Testis (tissue), 3 donors: ENCODE data around the gene DUOXA1. TPM values are rescaled to one million over a fixed set of nuclear protein-coding genes. Genes with fewer than 3 reads are reported as not detected.
A peak's percentile ranks its signal among the peaks of the same experiment; 100 is the strongest.

Experiments
- DNase-seq: peaks from one replicate; pipeline ENCODE4 v3.0.0-alpha.2; 2019
- H3K27ac ChIP-seq, 2 donors: fragments of 200-600 bp; sonication (generic); one replicate each; pipeline ENCODE4 v1.5.1; 2019
- H3K27me3 ChIP-seq: fragments of 200-600 bp; sonication (generic); one replicate; pipeline ENCODE4 v1.5.1; 2019
- H3K36me3 ChIP-seq: fragments of 200-600 bp; sonication (generic); one replicate; pipeline ENCODE4 v1.5.1; 2017; ENCODE audit warnings: low read depth; ENCODE audit errors: missing control alignments
- H3K4me1 ChIP-seq: fragments of 200-600 bp; sonication (generic); one replicate; pipeline ENCODE4 v1.5.1; 2019
- H3K4me3 ChIP-seq, 2 donors: fragments of 200-600 bp; sonication (generic); one replicate each; pipeline ENCODE4 v1.5.1; 2017 to 2019
- H3K9me3 ChIP-seq: fragments of 200-600 bp; sonication (generic); one replicate; pipeline ENCODE4 v1.5.1; 2017
- POLR2A ChIP-seq: fragments of 450-650 bp; IDR thresholded peaks from one replicate; pipeline ENCODE4 v1.6.1; 2017; ENCODE audit warnings: antibody characterized with exemption, mild to moderate bottlenecking, moderate library complexity
- WGBS, 2 donors: methylation state at CpG; one replicate each; pipeline ENCODE4 v1.1.5; 2018; 5-methylcytosine and 5-hydroxymethylcytosine counted together
- intact Hi-C: fragments of 100-400 bp; cut with DNase I; formaldehyde crosslinking; loops from one replicate; pipeline ENCODE4 v1.15.1; 2023; ENCODE audit warnings: low total_unique reads
- polyA plus RNA-seq: library from polyadenylated mRNA; stranded (reverse); fragments of 350-450 nt; fragmentation: Illumina TruSeq; extraction: RNeasy Lipid Tissue Mini Kit (QIAGEN cat#74804); gene quantifications from one replicate; pipeline ENCODE4 v1.2.3, GENCODE V29; 2014; ENCODE audit warnings: low read depth, low replicate concordance; ENCODE audit not compliant: insufficient read depth
- total RNA-seq, 2 donors: library from RNA; depleted of rRNA; stranded (reverse); fragments of >200 nt; gene quantifications; one replicate each; pipeline ENCODE4 v1.2.3, GENCODE V29; 2016
- TF ChIP-seq, protein P1 (sequence below), 3 experiments: fragments of 450-650 bp in 2 of 3; fragments of 200-600 bp in 1 of 3; sonication (generic) in 1 of 3; IDR thresholded peaks; one replicate each; pipeline ENCODE4 v1.5.1; 2016 to 2019; ENCODE audit warnings: antibody characterized with exemption in 3 of 3, mild to moderate bottlenecking in 2 of 3, moderate library complexity in 1 of 3

Gene DUOXA1
- total and polyA plus RNA-seq, 3 donors from 2014 or later = 0.31 to 1.0 (median 0.94) TPM

DNA sequence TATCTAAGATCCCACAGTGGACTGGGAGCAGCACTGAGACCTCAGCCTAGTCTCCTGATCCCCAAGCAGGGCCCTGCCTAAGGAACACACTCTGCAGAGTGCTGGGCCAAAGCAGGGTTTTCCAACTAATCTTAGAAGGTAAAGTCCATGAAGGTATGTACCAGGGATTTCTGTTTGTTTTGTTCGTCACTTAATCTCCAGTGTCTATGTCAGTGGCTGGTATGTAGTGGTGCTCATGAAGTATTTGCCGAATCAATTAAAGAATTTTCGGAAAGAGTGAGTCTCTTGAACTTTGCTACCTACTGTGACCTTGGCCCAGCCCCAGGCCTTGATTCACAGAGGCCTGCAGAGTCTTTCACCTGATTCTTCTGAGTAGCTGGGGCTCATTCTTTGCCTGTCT, 1.8 kb upstream of the DUOXA1 start:
- H3K36me3 ChIP-seq = no peaks in the 10 kb centered on the region
- WGBS, 2 donors = 94 to 96% methylated on average over 3 of the region's 3 CpGs
- TF ChIP-seq, protein P1, sequence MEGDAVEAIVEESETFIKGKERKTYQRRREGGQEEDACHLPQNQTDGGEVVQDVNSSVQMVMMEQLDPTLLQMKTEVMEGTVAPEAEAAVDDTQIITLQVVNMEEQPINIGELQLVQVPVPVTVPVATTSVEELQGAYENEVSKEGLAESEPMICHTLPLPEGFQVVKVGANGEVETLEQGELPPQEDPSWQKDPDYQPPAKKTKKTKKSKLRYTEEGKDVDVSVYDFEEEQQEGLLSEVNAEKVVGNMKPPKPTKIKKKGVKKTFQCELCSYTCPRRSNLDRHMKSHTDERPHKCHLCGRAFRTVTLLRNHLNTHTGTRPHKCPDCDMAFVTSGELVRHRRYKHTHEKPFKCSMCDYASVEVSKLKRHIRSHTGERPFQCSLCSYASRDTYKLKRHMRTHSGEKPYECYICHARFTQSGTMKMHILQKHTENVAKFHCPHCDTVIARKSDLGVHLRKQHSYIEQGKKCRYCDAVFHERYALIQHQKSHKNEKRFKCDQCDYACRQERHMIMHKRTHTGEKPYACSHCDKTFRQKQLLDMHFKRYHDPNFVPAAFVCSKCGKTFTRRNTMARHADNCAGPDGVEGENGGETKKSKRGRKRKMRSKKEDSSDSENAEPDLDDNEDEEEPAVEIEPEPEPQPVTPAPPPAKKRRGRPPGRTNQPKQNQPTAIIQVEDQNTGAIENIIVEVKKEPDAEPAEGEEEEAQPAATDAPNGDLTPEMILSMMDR (IDR thresholded peaks at IDR 0.05) = no peak
- TF ChIP-seq POLR2A = no peak
- intact Hi-C loops = no loop called here
- H3K4me3 ChIP-seq = no peak overlapping the region
- H3K9me3 ChIP-seq = no peaks in the 10 kb centered on the region
- H3K27ac ChIP-seq = no peak overlapping the region
- H3K27me3 ChIP-seq = no peaks in the 10 kb centered on the region
- DNase-seq = no peak
- peaks cover 5% of the 10 kb centered on the region for H3K4me1 ChIP-seq

DNA sequence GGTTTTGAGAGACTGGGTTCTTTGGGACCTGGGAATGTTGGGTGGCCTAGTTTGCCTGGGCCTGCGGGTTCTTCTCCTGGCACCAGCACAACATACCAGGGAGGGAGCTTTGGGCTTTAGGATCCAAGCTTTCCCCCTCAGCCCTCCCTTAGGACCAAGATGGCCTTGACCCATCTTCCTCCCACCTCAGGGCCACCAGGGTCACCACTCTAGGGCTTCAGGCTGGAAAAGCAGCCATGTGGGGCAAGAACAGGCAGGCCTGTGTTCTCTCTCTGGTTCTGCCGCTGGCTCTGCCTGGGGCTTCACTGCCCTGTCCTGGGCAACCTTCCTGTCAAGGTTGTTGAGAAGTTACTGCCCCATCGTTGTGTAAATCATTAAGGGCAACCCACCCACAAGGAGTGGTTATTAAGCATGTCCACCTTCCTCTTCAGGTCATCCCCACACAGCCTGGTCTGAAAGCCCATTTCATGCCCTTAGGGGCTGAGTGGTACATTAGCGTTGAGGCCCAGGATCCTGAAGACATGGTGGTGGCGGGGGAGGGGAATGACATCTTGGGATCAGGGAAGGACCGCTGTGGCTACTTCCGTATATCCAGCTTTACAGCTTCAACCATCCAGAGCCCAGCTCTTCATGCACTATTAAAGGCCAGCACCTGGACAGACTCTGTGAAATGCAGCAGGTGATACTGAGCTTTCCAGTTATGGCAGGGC, 767 bp upstream of the DUOXA1 start:
- no peak for DNase-seq
- Histone ChIP-seq H3K27ac (no peak overlapping the region), H3K4me1 (peaks cover 5% of the 10 kb centered on the region), H3K9me3 (no peaks in the 10 kb centered on the region), H3K4me3 (peak overlapping the region in 1 of 2 donors; percentile 49), H3K36me3 (no peaks in the 10 kb centered on the region), H3K27me3 (no peaks in the 10 kb centered on the region)
- WGBS, 2 donors = 73 to 81% methylated on average over 3 to 7 of the region's 7 CpGs
- TF ChIP-seq POLR2A = no peak
- TF ChIP-seq, protein P1 (IDR thresholded peaks at IDR 0.05) = no peak
- intact Hi-C loops = no loop called here

DNA sequence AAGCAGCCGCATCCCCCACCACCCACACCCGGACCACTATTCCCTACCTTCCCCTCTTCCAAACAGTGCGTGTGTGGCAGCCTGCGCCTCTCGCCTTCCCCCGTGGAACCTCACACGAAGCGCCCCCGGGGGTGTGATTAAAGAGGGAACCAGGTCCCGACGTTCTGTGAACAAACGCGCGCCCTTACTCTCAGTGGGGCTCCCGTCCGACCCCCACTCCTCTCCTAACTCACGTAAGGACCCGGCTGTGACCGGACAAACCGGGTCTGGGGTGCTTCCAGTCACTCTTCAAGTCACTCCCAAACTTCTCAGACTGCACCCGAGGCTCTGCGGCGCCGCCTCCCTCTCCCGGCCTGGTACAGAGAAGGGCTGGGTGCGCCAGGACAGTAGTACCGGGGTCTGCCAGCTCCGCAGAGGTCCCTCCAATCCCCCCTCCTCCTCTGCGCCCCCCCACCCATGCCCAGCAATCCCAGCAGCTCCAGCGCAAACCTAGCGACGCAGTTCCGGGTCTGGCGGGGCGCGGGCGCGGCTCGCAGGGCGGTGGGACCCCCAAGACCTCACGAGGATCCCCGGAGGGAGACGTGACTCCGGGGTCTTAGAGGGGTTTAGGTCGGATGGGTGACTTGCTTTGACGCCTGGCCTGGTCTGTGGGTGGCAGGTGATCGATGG, 574 bp downstream of the DUOXA1 start:
- TF ChIP-seq, protein P1 (IDR thresholded peaks at IDR 0.05) = no peak
- Histone ChIP-seq H3K27me3 (no peaks in the 10 kb centered on the region), H3K4me1 (no peaks in the 10 kb centered on the region), H3K27ac (no peak overlapping the region), H3K36me3 (no peaks in the 10 kb centered on the region), H3K4me3 (peak overlapping the region; percentile 16 to 49), H3K9me3 (no peaks in the 10 kb centered on the region)
- intact Hi-C loops = no loop called here
- 4 to 5% methylated on average over 24 to 47 of the region's 47 CpGs for WGBS, 2 donors
- no peak for DNase-seq

DNA sequence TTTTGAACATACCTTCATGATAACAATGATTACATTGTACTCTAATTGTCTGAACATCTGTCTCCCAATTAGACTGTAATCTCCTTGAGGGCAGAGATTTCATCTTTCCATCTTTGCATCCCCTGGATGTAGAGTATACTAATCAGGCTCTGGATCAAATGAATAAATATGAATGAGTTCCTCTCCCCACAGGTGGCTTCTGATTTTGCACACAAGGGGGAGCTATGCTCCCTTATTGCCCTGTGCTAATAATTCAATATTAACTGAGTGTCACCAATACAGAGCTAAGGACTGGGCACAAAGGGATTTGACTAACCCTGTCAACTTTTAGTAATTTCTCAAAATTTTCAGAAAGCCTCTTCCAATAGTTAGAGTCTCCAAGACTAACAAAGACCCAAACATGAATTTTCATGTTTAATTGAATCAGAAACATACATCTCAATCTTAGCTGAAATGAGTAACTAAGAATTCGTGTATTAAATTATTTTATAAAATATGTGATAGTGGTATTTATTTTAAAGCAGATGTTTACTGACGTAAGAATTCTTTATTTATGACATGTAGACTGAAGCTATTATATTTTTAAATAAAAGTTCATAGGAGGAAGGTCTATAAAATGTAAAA, 3.0 kb downstream of the DUOXA1 start:
- no peaks in the 10 kb centered on the region for H3K27me3 ChIP-seq
- no peaks in the 10 kb centered on the region for H3K4me1 ChIP-seq
- H3K9me3 ChIP-seq = no peaks in the 10 kb centered on the region
- DNase-seq = no peak
- H3K36me3 ChIP-seq = no peaks in the 10 kb centered on the region
- TF ChIP-seq POLR2A = no peak
- TF ChIP-seq, protein P1 (IDR thresholded peaks at IDR 0.05) = peak in 2 of 3 experiments; percentile 12 to 18
- H3K4me3 ChIP-seq = no peak overlapping the region
- 57 to 65% methylated on average over 2 of the region's 2 CpGs for WGBS, 2 donors
- intact Hi-C loops = no loop called here
- no peak overlapping the region for H3K27ac ChIP-seq
